Liver (tissue), 9 donors: ENCODE measurements around the gene SLC46A1. TPM values are rescaled to one million over a fixed set of nuclear protein-coding genes. Genes with fewer than 3 reads are reported as not detected.

Experiments used
- DNase-seq: peaks from one replicate; pipeline ENCODE4 v3.0.0-alpha.2; 2017; ENCODE audit warnings: low spot score
- H3K27ac ChIP-seq, 2 donors: one replicate each; pipeline ENCODE4 v1.7.0; 2013; ENCODE audit warnings: inconsistent platforms in 2 of 2, low read length in 2 of 2, control low read depth in 1 of 2, low read depth in 1 of 2, mild to moderate bottlenecking in 1 of 2
- H3K27me3 ChIP-seq, 4 donors: one replicate each; pipeline versions ENCODE4 v1.6.1 to v1.7.0; 2013; ENCODE audit warnings: low read length in 3 of 4, inconsistent platforms in 1 of 4, mild to moderate bottlenecking in 1 of 4, moderate library complexity in 1 of 4; ENCODE audit not compliant: control insufficient read depth in 4 of 4, insufficient read depth in 4 of 4
- H3K36me3 ChIP-seq, 4 donors: one replicate each; pipeline versions ENCODE4 v1.6.1 to v1.7.0; 2013; ENCODE audit warnings: low read length in 3 of 4, mild to moderate bottlenecking in 3 of 4, low read depth in 1 of 4, moderate library complexity in 1 of 4; ENCODE audit not compliant: control insufficient read depth in 4 of 4, insufficient read depth in 3 of 4
- H3K4me1 ChIP-seq, 4 donors: one replicate each; pipeline versions ENCODE4 v1.6.1 to v1.7.0; 2013; ENCODE audit warnings: low read length in 3 of 4, mild to moderate bottlenecking in 3 of 4, moderate library complexity in 1 of 4; ENCODE audit not compliant: control insufficient read depth in 4 of 4, insufficient read depth in 4 of 4
- H3K4me3 ChIP-seq, 3 donors: one replicate each; pipeline versions ENCODE4 v1.6.1 to v1.7.0; 2013; ENCODE audit warnings: low read length in 3 of 3, control low read depth in 1 of 3, low read depth in 1 of 3, mild to moderate bottlenecking in 1 of 3
- H3K9ac ChIP-seq, 2 donors: one replicate each; pipeline ENCODE4 v1.7.0; 2013; ENCODE audit warnings: low read length in 2 of 2, mild to moderate bottlenecking in 2 of 2, moderate library complexity in 2 of 2, control low read depth in 1 of 2, low read depth in 1 of 2
- H3K9me3 ChIP-seq, 4 donors: one replicate each; pipeline versions ENCODE4 v1.6.1 to v1.7.0; 2013; ENCODE audit warnings: low read length in 3 of 4; ENCODE audit not compliant: control insufficient read depth in 4 of 4
- EGR1 ChIP-seq, 2 donors: IDR thresholded peaks; 2 replicates each; pipeline ENCODE4 v1.6.1; 2016 to 2018; ENCODE audit warnings: antibody characterized with exemption in 2 of 2, low read depth in 2 of 2
- FOXA1 ChIP-seq: IDR thresholded peaks from 2 replicates; pipeline ENCODE4 v1.6.1; 2016; ENCODE audit warnings: antibody characterized with exemption
- GABPA ChIP-seq, 2 donors: IDR thresholded peaks in 1 of 2; conservative IDR thresholded peaks in 1 of 2; 2 replicates each; pipeline ENCODE4 v1.6.1; 2016; ENCODE audit warnings: antibody characterized with exemption in 2 of 2, mild to moderate bottlenecking in 1 of 2, moderate library complexity in 1 of 2
- HNF4A ChIP-seq, 2 donors: conservative IDR thresholded peaks; 2 replicates each; pipeline ENCODE4 v1.6.1; 2016; ENCODE audit warnings: antibody characterized with exemption in 2 of 2, mild to moderate bottlenecking in 2 of 2
- RAD21 ChIP-seq, 2 donors: IDR thresholded peaks; 2 replicates each; pipeline ENCODE4 v1.6.1; 2016; ENCODE audit warnings: antibody characterized with exemption in 2 of 2, mild to moderate bottlenecking in 2 of 2
- RXRA ChIP-seq, 2 donors: IDR thresholded peaks; 2 replicates each; pipeline ENCODE4 v1.6.1; 2017 to 2018; ENCODE audit warnings: antibody characterized with exemption in 2 of 2, mild to moderate bottlenecking in 1 of 2
- SP1 ChIP-seq: IDR thresholded peaks from 2 replicates; pipeline ENCODE4 v1.6.1; 2018; ENCODE audit warnings: antibody characterized with exemption, mild to moderate bottlenecking
- TAF1 ChIP-seq: conservative IDR thresholded peaks from 2 replicates; pipeline ENCODE4 v1.6.1; 2016; ENCODE audit warnings: antibody characterized with exemption, mild to moderate bottlenecking
- YY1 ChIP-seq: IDR thresholded peaks from 2 replicates; pipeline ENCODE4 v1.6.1; 2016; ENCODE audit warnings: antibody characterized with exemption, mild to moderate bottlenecking
- WGBS: extraction: QIAGEN DNeasy Blood & Tissue Kit; methylation state at CpG from one replicate; pipeline ENCODE4 v1.1.7; 2013; 5-methylcytosine and 5-hydroxymethylcytosine counted together
- polyA plus RNA-seq, 2 donors: library from polyadenylated mRNA; stranded (reverse) in 1 of 2; unstranded in 1 of 2; fragments of 200-250 nt in 1 of 2; fragments of >200 nt in 1 of 2; fragmentation: Nextera tagmentation in 1 of 2; extraction: Ambion mirVana in 1 of 2; gene quantifications; one replicate each; pipeline versions ENCODE4 v1.2.1 to v1.2.3, GENCODE V29; 2013 to 2015
- total RNA-seq, 2 donors: library from RNA; depleted of rRNA; stranded (reverse); fragments of >200 nt; gene quantifications; one replicate each; pipeline ENCODE4 v1.2.3, GENCODE V29; 2014
- TF ChIP-seq, protein P1 (sequence below): fragments of 150-350 bp; IDR thresholded peaks from 2 replicates; pipeline ENCODE4 v1.5.1; 2017; ENCODE audit warnings: improper control_type of control experiment, low read depth, low read length; ENCODE audit not compliant: missing input control
- TF ChIP-seq, protein P2 (sequence below): IDR thresholded peaks from 2 replicates; pipeline ENCODE4 v1.6.1; 2016; ENCODE audit warnings: antibody characterized with exemption
- TF ChIP-seq, protein P3 (sequence below): IDR thresholded peaks from 2 replicates; pipeline ENCODE4 v1.6.1; 2016; ENCODE audit warnings: antibody characterized with exemption, mild to moderate bottlenecking
- TF ChIP-seq, protein P4 (sequence below): IDR thresholded peaks from 2 replicates; pipeline ENCODE4 v1.6.1; 2016; ENCODE audit warnings: antibody characterized with exemption
- TF ChIP-seq, protein P5 (sequence below): IDR thresholded peaks from 2 replicates; pipeline ENCODE4 v1.6.1; 2016; ENCODE audit warnings: antibody characterized with exemption
- donor health status: healthy.
- donor health status: healthy.
- donor health status: healthy.
- donor health status: healthy.
- donor health status: healthy.

SLC46A1 gene
- total and polyA plus RNA-seq, 4 donors, result 13.6 to 47.9 (median 19.1) TPM

DNA sequence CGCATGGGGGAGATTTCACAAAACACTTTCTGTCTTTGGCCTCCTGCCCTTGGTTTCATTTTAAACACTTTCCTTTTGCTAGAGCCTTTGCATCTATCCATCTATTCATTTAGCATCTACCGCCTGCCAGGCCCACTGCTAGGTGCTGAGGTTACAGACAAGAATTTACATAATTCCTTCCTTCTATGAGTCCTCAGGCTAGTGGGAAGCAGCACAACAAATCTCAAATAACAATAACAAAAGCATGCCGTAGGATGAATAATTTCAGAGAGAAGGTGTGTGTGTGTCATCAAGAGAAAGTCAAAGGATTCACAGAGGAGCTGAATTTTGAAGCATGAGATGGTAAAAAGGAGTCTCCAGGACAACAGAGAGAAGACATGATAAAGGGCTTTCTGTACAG lies 6.1 kb upstream of the SLC46A1 start:
- WGBS, result 95% methylated on average over 3 of the region's 3 CpGs
- DNase-seq, result no peak
- no peaks in the 10 kb centered on the region for H3K27me3 ChIP-seq
- no peak overlapping the region for H3K4me3 ChIP-seq
- no peaks in the 10 kb centered on the region for H3K9me3 ChIP-seq
- H3K4me1 ChIP-seq, result peaks cover 0 to 7% (median 6%) of the 10 kb centered on the region in 4 donors
- H3K27ac ChIP-seq, result no peak overlapping the region
- no peak overlapping the region for H3K9ac ChIP-seq
- no peaks in the 10 kb centered on the region for H3K36me3 ChIP-seq
- TF ChIP-seq RXRA (IDR thresholded peaks at IDR 0.05), result no peak
- TF ChIP-seq RAD21 (IDR thresholded peaks at IDR 0.05), result no peak
- no peak for TF ChIP-seq YY1
- no peak for TF ChIP-seq SP1
- TF ChIP-seq, protein P1, sequence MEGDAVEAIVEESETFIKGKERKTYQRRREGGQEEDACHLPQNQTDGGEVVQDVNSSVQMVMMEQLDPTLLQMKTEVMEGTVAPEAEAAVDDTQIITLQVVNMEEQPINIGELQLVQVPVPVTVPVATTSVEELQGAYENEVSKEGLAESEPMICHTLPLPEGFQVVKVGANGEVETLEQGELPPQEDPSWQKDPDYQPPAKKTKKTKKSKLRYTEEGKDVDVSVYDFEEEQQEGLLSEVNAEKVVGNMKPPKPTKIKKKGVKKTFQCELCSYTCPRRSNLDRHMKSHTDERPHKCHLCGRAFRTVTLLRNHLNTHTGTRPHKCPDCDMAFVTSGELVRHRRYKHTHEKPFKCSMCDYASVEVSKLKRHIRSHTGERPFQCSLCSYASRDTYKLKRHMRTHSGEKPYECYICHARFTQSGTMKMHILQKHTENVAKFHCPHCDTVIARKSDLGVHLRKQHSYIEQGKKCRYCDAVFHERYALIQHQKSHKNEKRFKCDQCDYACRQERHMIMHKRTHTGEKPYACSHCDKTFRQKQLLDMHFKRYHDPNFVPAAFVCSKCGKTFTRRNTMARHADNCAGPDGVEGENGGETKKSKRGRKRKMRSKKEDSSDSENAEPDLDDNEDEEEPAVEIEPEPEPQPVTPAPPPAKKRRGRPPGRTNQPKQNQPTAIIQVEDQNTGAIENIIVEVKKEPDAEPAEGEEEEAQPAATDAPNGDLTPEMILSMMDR, result no peak

DNA sequence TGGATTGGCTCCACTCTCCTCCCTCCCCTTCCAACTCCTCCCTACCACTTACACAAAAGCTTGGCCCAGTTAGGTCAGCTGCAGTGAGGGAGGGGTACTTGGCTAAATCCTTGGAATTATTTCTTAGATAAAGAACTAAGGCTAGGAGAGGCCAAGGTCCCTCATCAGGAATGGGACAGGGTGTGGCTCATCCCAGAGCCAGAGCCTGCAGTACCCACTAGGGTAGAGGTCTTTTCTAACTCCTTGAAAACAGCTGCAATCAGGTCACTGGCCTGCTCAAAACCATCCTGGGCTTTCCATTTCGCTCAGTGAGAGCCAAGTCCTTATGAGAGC lies 1.9 kb upstream of the SLC46A1 start:
- no peak for DNase-seq

More for the DNA sequence above, 1.9 kb upstream of the SLC46A1 start:
- no peak for TF ChIP-seq HNF4A (conservative IDR thresholded peaks at IDR 0.05)
- TF ChIP-seq, protein P2, sequence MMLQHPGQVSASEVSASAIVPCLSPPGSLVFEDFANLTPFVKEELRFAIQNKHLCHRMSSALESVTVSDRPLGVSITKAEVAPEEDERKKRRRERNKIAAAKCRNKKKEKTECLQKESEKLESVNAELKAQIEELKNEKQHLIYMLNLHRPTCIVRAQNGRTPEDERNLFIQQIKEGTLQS, result no peak
- TF ChIP-seq, protein P1, result no peak
- TF ChIP-seq, protein P3, sequence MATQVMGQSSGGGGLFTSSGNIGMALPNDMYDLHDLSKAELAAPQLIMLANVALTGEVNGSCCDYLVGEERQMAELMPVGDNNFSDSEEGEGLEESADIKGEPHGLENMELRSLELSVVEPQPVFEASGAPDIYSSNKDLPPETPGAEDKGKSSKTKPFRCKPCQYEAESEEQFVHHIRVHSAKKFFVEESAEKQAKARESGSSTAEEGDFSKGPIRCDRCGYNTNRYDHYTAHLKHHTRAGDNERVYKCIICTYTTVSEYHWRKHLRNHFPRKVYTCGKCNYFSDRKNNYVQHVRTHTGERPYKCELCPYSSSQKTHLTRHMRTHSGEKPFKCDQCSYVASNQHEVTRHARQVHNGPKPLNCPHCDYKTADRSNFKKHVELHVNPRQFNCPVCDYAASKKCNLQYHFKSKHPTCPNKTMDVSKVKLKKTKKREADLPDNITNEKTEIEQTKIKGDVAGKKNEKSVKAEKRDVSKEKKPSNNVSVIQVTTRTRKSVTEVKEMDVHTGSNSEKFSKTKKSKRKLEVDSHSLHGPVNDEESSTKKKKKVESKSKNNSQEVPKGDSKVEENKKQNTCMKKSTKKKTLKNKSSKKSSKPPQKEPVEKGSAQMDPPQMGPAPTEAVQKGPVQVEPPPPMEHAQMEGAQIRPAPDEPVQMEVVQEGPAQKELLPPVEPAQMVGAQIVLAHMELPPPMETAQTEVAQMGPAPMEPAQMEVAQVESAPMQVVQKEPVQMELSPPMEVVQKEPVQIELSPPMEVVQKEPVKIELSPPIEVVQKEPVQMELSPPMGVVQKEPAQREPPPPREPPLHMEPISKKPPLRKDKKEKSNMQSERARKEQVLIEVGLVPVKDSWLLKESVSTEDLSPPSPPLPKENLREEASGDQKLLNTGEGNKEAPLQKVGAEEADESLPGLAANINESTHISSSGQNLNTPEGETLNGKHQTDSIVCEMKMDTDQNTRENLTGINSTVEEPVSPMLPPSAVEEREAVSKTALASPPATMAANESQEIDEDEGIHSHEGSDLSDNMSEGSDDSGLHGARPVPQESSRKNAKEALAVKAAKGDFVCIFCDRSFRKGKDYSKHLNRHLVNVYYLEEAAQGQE, result no peak
- no peak for TF ChIP-seq RAD21 (IDR thresholded peaks at IDR 0.05)
- TF ChIP-seq, protein P4, sequence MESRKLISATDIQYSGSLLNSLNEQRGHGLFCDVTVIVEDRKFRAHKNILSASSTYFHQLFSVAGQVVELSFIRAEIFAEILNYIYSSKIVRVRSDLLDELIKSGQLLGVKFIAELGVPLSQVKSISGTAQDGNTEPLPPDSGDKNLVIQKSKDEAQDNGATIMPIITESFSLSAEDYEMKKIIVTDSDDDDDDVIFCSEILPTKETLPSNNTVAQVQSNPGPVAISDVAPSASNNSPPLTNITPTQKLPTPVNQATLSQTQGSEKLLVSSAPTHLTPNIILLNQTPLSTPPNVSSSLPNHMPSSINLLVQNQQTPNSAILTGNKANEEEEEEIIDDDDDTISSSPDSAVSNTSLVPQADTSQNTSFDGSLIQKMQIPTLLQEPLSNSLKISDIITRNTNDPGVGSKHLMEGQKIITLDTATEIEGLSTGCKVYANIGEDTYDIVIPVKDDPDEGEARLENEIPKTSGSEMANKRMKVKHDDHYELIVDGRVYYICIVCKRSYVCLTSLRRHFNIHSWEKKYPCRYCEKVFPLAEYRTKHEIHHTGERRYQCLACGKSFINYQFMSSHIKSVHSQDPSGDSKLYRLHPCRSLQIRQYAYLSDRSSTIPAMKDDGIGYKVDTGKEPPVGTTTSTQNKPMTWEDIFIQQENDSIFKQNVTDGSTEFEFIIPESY, result no peak
- no peak for TF ChIP-seq SP1
- TF ChIP-seq GABPA (IDR thresholded peaks at IDR 0.05 in 1 of 2, conservative IDR thresholded peaks at IDR 0.05 in 1 of 2), result no peak
- TF ChIP-seq, protein P5, sequence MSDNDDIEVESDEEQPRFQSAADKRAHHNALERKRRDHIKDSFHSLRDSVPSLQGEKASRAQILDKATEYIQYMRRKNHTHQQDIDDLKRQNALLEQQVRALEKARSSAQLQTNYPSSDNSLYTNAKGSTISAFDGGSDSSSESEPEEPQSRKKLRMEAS, result no peak
- no peak for TF ChIP-seq RXRA (IDR thresholded peaks at IDR 0.05)
- TF ChIP-seq FOXA1, result no peak
- TF ChIP-seq EGR1 (IDR thresholded peaks at IDR 0.05; ENCODE audit: low read depth in 2 of 2), result no peak
- no peak for TF ChIP-seq TAF1
- WGBS, result 93% methylated on average over 1 of the region's 1 CpG
- Histone ChIP-seq H3K9me3 (no peaks in the 10 kb centered on the region), H3K36me3 (peaks cover 0 to 5% (median 1%) of the 10 kb centered on the region in 4 donors), H3K9ac (no peak overlapping the region), H3K4me1 (peaks cover 8 to 34% (median 27%) of the 10 kb centered on the region in 4 donors), H3K4me3 (no peak overlapping the region), H3K27ac (no peak overlapping the region), H3K27me3 (no peaks in the 10 kb centered on the region)
